ENCODE data around the gene NMNAT3.

NMNAT3 gene

DNA sequence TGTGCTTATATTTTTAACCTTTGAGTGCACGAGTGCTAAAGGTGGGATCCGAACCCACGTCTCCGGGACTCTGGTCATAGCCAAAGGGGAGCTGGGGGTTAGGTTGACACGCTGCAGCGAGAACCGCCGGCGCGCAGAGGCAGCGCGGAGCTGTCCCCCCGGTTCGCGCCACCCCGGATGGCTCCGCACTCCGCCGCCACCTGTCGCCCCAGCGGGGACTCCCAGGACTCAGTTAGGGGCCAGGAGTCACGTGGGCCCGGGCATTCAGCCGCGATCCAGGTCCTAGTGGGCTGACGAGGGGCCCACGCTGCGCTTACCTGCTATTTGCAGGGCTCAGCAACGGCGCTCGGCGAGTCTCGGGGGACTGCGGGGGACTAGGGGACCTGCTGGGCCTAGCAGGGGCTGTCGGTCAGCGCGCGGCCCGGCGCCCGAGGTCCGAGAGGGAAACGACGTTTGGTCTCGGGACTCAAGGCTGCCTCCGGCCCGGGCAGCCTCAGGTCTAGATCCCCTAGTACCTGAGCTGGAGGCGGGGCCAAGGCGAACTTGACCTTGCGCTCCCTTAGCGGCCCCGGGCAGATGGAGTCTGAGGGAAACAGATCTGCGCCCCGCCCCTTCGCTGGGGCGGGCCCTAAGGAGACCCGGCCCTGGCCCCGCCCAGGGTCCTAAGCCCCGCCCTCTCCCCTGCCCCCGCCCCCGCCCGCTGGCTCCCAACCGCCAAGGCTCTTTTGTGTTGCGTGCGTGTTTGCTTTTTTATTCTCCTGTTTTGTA, at the start of gene NMNAT3:
TSS of gene NMNAT3 (minus strand) at position 585 of the 768 bp plus-strand sequence. CDS start 50,248 bp downstream, outside the sequence.
- DNase-seq = peak; percentile 92 to 98 (median 98)

DNA sequence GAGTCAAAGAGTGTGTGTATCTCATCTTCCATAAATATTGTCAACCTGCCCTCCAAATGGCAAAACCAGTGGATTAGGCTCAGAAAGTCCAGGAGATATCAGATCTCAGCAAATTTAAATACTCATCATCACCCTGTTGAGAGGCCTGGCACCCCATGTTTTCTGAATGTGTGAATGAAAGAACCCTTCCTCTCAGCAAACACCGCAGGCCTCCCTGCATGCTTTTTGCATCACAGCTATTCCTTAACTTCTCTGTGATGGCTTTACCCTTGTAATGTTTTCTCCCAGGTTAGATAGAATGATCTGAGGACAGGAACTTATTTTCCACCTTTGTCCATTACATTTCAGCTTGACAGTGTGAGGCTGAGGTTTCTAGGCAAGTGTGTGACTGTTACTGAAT, 43.6 kb upstream of the NMNAT3 start:
- DNase-seq = no peak

DNA sequence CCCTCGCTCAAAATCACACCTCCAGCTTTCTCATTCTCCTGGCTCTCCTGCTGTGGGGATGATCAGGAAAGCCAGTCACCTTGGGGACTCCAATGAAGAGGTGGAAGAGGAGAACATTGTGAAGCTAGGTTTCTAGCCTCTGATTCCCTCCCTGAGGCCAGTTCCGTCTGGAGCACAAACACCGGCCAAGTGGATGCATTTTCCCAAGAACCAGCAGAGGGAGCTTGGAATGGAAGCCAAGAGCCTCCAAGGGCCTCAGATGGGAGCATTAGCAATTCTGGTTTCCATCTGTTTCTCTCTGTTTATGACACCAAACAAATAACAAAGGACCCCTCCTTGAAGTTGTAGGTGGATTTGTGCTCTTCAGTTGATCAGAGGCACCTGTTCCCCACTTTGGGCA, 40.6 kb upstream of the NMNAT3 start:
- peak; percentile 29 to 66 (median 60) for DNase-seq

DNA sequence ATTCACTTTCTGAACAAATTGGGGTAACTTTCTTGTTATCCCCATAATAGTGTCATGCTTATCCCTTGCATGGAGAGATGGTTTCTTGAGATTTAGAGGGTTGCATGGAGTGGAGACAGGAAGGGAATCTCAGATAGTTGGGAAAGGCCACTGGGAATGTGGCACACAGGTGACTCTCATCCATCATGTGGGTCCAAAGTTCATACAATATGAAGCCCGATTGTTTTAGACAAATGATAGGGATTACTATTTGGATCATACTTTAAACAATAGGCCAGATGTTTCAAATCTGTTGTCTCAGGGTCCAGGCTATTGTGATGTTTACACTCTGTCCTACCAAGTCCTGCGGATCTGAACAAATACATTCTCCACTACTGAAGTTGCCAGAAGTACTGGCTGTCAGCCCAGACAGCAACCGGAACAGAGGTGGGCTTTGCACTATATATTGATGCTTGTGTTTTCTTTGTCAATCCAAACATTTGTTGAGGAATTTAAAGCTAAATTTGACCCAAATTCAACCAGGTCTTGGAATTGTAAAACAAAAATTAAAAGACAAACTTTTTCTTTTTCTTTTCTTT, 39.2 kb upstream of the NMNAT3 start:
- DNase-seq = no peak

DNA sequence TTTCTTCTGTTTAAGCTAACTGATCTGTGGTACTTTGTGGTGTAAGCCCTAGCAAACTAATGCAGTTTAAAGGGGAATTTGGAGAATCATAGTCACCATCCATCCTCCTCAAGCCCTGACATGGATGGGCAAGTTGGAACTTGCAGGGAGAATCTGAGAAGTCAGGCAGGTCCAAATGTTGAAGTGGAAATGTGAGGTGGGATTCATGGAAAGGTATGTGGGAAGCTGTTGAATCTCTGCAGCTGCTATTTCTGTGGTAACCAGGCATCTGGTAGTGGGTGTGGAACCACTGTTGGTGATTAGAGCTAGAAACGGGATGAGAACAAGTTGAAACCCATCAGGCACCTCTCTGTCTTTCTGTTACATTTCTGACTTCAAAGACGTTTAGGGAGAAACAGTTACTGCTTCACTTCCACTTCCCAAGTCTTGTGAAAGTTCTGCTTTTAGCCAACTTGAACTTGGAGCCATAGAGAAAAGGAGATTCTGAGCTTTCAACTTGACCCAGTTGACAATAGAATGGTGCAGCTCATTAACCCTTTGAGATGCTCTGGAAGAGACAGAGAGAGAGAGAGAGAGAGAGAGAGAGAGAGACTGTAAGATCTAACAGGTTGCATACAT, 38.1 kb upstream of the NMNAT3 start:
- DNase-seq = peak in 2 of 3 experiments; percentile 9 to 38

DNA sequence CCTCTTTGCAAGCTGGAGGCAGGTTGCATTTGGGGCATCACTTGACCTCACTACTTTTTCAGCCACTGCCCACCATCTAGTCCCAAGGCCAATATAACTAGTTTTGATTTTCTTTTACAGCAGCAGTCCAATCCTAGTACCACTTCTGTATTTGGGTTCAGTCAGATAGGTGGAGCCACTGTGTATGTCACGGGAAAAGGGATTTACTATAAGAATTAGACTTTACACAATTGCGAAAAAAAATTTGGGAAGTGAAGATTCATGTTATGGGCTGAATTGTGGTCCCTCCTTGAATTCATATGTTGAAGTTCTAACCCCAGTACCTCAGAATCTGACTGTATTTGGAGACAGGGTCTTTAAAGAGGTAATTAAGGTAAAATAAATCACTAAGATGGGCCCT, 37.4 kb upstream of the NMNAT3 start:
- DNase-seq = no peak

DNA sequence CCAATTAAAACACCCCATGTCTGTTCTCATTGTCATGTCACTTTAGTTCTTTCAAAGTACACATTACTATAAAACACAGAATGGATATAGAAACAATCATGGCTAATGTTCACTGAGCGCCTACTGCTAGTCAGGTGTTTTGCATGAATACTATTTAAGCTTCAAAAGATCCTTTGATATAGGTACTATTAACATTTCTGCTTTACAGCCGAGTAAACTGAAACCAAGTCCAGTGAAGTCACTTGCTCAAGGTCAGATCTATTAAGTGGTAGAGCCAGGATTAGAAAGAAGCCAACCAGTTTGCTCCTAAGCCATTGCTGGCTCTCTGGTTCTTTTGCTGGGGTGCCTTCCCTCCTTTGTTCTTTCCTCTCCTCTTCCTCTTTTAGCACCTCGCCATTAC, 32.4 kb upstream of the NMNAT3 start:
- DNase-seq = peak; percentile 6 to 37 (median 37)

DNA sequence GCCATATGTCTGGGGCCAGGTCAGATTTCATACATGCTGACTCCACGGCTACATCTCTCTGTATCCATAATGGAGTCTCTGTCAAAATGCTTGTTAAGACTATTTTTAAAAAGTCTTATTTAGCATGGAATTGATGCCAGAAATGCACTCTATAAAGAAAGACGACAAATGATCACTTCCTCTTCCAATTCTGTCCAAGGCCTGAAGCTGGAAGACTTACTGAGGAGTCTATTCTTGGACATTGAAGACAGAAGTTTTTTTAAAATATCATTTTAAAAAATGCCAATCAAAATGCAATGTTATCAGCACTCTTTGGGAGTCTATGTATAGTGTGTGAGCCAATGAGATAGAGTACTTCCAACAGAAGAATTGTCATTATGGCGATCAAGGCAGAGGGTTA, 27.9 kb upstream of the NMNAT3 start:
- DNase-seq = no peak

DNA sequence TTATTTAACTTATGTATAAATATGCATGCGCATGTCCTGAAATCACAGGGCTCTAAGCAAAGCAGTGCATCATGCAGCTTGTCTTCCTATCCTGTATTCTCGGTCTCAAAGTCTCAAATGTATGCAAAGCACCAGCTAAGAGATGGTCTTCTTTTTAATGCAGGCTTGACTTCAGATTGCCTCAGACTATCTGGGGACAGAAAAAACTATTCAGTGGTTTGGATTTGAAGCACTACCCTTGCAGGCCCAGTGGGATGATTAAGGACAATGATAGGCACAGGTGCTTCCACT, 18.5 kb upstream of the NMNAT3 start:
- DNase-seq = peak in 1 of 3 experiments; percentile 9

DNA sequence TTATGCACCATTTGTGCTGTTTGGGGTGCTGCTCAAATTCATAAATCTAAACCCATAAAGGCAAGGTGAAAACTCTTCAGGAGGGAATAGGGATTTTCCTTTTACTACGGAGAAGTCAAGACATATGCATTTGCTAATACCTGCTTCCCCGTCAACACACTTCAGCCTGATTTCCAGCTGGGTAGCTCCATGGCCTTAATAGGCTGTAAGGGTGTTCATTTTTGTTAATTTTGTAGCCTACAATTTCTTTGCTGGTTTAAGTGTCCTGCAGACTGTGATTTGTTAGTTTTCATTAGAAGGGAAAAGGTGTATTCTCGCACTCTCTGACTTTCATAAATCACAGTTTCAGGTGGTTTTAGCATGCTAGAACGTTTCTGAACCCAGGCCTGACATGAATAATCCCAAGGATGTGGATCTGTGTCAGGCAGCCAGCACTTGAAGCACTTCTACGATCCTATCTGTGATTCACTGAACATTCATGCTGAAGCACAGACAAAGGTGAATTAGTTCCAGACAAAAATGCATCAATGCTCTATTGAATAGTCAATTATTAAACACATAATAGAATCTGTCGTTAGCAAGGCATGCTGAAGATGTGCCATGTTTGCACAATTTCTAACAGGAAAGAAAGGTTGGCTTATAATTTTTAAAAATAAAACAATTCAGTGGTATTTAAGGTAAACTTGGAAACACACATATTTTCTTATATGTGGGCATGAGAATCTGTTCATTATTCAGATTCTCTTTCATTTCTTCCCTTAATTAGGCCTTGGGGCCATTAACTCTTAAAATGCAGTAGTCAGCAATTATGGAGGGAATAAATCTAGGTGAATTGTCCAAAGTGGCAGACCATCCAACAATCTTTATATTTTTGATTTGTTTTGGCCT, 17.9 kb upstream of the NMNAT3 start:
- peak in 1 of 3 experiments; percentile 55 for DNase-seq

DNA sequence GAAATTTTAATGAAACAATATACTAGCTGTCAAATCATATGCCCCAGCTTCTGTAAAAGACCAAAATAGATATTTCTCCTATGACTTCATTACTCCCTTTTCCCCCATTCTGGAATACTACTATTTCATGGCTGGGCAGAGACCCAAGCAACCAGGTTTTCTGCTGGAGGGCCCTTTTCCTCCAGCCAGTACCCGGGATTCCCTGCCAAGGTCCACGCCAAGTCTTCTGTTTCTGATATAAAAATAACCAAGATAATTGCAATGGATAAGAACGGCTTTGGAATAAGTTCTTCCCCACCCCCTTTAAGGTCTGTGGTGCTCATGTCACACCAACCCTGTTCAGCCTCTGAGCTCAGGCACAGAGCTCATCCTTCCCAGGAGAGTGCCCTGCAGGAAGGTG, 17.2 kb upstream of the NMNAT3 start:
- no peak for DNase-seq

DNA sequence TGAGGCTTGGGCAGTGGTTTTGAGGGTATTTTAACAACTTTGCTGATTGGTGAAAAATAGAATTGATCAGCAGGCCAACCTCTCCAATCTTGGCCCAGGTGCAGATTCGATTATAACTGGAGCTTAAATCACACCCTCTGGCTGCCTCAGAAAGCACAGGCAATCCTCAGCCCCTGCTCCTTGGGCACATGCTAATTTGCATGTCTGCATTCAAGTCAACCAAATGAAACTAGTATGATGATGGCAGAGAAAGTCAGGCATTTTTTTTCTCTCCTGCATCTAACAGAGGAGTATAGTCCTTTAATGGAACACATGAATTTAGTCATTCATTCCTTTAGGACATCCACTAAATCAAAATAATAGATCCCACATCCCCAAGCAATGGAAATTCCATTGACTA, 16.8 kb upstream of the NMNAT3 start:
- no peak for DNase-seq

DNA sequence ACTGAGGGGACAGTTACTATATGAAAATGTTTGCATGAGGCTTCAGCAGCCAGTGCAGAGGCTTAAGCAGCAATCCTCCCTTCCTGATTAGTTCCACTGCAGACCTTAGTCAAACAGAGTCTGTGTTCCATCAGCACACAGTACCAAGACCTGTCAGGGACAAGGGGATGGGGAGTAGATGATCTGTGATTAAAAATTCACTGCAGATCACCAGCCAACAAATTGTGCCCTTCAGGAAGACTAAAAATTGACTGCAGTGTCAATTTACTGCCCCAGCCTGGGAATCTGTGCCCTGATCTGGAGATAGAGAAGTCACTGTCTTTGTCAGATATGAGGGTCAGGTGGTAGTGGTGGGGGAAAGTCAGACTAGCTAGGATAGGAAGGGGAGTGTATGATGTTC, 13.8 kb upstream of the NMNAT3 start:
- no peak for DNase-seq

DNA sequence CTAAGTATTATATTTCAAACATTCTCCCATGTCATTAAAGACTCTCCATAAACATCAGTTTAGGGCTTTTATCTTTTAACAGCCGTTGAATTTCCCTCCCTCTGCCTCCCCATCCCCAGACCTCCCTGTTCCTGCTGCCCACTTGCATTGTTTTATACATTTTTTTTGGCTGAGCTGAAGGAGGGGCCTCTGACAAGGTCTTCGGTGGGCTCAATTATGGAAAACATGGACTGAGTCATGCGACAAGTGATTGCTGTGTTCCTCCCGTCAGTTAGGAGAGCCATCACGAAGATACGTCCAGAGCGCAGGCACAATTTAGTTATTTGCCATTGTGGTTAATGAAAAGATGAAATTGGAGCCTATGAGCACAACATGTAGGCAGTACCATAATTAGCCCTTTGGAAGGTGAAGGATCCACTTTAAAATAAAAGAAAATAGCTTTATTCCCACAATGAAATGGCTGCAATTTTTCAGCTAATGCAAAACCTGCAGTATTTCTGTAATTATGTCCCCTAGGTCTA, 12.0 kb upstream of the NMNAT3 start:
- peak; percentile 56 to 91 (median 64) for DNase-seq

DNA sequence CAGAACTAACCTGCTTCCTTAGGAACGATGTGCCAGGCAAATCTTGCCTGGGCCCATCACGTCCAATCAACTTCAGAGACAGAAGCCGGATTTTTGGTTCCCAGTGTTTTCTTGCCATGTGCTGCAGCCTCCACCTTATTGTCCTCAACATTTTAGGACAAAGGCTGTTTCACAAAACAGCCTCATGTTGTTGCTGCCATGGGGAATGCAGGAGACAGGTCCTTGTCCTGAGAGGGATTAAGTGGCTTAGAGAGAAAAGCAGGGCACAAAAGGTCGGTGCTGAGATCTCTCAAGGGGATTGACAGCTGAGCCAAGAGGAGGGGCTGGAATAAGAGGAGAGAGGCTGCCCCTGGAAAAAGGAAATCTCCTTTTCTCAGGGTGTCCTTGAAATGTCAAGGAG, 11.3 kb upstream of the NMNAT3 start:
- DNase-seq = peak; percentile 34 to 83 (median 79)

DNA sequence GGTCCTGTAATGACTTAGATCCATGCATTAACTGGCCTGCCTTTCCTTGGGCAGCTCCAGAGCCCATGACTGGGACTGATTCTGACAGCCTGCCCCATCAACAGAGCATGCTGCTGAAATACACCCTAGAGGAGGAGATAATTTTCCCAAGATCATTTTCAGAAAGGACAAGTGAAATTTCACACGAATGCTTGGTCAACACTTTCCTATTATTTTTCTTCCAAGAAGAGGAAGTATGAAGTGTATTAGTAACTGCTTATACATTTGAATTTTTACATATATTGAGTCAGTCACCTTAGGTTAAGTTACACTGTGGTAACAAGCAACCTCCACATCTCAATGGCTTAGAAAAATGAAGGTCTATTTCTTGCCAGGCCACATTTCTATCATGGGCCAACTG, 9.7 kb upstream of the NMNAT3 start:
- no peak for DNase-seq

DNA sequence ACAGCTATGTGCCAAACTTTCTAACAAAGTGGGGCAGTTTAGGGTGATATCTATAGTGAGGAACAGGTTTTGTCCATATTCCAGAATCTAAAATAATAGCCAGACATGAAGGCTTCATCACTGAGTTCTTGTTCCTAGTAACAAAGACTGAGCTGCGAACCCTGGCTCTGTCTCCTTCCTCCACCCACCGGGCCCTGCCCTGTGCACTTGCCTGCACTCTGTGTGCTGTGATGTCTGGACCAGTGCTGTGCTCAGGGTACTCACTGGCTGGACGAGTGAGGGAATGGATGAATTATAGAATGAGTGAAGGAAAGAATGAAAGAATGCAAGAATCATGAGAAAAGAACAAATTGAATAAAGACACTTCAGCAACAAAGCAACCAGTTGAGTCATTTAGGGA, 8.9 kb upstream of the NMNAT3 start:
- no peak for DNase-seq

DNA sequence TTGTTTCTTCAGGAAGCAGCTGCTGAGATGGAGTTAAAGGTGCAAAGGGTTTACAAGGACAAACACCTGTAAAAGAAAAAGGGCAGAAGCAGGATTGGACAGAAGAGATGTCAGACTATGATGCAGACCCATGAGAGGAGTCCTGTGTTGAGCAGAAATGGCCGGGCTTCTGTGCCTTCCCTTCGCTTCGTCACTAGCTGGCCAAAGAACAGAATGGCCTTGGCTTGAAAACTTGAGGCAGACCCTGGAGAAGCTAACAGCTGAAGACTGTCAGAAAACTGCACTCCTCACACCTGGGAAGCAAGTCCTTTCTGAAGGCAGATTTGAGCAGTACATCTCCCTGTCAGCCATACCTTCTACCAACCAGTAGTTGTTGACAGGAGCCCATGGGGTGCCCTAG, 8.4 kb upstream of the NMNAT3 start:
- no peak for DNase-seq

DNA sequence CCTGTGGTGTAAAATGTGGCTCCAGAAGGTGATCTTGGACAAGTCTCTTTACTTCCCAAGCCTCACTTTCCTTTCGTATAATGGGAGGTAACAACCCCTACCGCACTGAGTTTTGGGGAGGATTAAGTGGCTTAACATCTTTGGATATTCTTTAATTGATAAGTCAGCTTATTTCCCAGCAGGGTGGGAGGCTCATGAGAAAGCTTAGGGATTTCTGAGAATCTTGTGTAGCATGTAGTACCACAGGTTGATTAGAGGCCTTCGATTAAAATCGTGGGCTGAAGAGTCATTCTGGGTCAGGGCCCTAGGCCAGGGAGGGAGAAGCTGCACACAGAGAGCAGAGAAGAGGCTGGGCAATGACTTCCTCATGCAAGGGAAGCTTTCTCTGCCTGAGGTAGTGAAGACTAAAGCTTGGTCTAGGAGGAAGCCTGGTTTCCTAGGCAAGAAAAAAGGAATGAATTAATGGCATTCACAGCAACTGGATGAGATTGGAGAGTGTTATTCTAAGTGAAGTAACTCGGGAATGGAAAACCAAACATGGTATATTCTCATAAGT, 1.5 kb upstream of the NMNAT3 start:
- DNase-seq = no peak

DNA sequence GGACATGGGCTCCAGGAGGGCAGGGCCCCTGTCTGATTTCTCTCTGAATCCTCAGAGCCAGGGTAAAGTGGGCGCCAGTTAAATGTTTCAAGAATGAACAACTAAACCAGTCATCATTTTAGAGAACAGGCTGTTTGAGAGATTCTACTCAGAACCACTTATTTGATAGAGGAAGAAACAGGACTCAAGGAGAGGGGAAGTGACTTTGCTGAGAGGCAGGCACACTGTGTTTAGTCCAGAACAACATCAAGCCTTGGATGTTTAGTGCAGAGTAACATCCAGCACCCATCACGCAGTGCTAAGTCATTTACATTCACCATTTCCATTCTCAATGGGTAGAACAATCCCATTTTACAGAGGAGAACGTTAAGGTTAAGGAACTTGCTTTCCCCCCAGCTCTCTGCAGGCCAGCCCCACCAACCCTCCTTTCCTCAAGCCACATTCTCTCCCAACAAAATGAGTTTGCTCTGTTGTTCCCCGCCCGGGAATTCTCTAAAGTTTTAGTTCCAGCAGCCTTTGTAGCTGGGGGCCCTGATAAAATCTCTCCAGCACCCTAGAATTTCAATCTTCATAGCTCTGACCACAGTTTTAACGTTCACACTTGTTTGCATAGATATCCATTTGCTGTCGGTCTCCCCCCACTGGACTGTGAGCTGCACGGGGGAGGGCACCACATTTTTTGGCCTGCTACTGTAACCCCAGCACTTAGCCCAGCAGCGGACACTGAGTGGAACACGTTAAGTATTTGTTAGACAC, 962 bp downstream of the NMNAT3 start:
- no peak for DNase-seq

DNA sequence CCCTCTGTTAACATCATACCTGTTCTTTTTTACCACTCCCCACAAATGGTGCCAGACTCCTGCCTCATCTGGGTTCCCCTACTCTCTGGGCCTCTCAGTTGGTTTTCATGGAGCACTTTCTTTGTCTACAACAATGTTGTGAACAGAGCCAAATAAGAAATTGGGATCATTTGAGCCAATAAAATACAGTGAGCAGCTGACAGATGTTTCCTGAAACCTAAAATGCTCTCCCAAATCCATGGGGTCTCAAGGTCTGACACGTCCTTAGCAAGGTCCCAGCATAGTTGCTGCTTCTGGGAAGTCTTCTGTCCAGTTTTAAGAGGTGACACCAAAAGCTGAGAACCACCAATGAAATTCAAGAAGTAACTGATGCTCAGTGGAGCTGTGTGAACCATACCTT, 1.7 kb downstream of the NMNAT3 start:
- no peak for DNase-seq

DNA sequence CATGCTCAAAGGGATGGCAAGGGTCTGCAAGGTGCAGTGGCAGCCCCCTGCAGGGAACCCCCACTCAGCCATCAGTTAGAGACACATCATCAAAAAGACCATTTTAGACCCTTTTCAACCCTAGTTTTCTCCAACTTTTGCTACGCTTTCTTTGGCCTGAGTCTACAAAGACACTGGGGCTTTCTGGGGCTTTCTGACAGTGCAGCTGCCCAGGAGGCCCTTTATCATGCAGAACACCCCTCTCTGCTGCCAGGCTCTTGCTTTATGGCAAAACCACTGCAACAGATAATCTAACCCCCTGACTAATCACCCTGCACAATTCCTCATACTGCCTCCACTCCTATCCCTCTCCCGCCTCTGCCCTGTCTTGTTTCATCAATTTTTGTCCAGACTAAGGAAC, 2.4 kb downstream of the NMNAT3 start:
- no peak for DNase-seq

Measured in NCI-H1417 (cell line).